ENCODE results near the gene MOXD1. TPM values are rescaled to one million over a fixed set of nuclear protein-coding genes. Genes with fewer than 3 reads are reported as not detected.

Gene MOXD1
- total and polyA plus RNA-seq, 2 of the 8 experiments (the other 6 are each of a cell fraction or from before 2014, with no cell fraction given): 1.6 to 3.5 TPM

DNA sequence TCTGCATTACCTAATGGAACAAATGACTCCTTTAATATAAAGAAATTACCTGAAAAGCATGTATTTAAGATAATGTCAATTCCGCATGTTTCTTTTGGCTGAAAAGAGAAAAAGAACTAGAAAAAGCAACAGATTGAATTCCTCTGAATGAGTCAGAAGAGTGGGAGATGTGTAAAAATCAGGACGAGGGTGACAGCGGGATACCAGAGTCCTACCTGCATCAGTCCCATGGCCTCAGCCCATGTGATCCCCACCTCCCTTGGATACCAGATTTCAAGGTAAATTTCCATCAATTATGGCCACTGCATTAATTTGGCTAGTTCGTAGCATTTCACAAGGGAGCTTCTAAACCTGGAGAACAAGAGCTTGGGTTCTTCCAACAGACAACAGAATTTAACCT is 10.0 kb upstream of the MOXD1 start:
- H2BK20ac ChIP-seq (ENCODE audit: low read length): no peak overlapping the region
- no peak for DNase-seq (ENCODE audit: low read depth in 1 of 2, low spot score in 2 of 2)
- no peak overlapping the region for H3K4me3 ChIP-seq (ENCODE audit: extremely low read depth in 1 of 4, insufficient read depth in 2 of 4, low read depth in 3 of 4, low read length in 4 of 4)
- POLR2A ChIA-PET (ENCODE audit: partially characterized antibody): no interaction called here
- no peak overlapping the region for H4K91ac ChIP-seq (replicated peaks; ENCODE audit: insufficient read length, low read length)
- H2AK5ac ChIP-seq (ENCODE audit: low read depth, low read length): no peak overlapping the region
- H3K9ac ChIP-seq (replicated peaks in 1 of 4; ENCODE audit: extremely low read depth in 1 of 4, low read depth in 3 of 4, low read length in 3 of 4): no peak overlapping the region
- H4K20me1 ChIP-seq (replicated peaks in 1 of 2; ENCODE audit: control insufficient read depth in 1 of 2, insufficient read depth in 2 of 2, low read length in 2 of 2): no peaks in the 10 kb centered on the region
- no peak overlapping the region for H2BK5ac ChIP-seq (ENCODE audit: low read depth, low read length)
- peaks cover 2% of the 10 kb centered on the region; the same call in 1 of the 2 replicates for H3K23me2 ChIP-seq (ENCODE audit: low read depth, low read length)
- no peak overlapping the region for H4K5ac ChIP-seq (ENCODE audit: insufficient read length, low read depth, low read length)
- CTCF ChIA-PET (ENCODE audit: partially characterized antibody): no interaction called here
- H3K4me1 ChIP-seq (replicated peaks in 1 of 4; ENCODE audit: control insufficient read depth in 3 of 4, insufficient read depth in 4 of 4, low read length in 3 of 4): no peaks in the 10 kb centered on the region
- no peak overlapping the region for H3K18ac ChIP-seq (ENCODE audit: extremely low read depth, low read length)
- no peaks in the 10 kb centered on the region for H3K36me3 ChIP-seq (ENCODE audit: control insufficient read depth in 2 of 4, insufficient read depth in 4 of 4, low read length in 3 of 4)
- no peaks in the 10 kb centered on the region for H3K79me2 ChIP-seq (ENCODE audit: control insufficient read depth in 1 of 2, insufficient read depth in 2 of 2, low read length in 2 of 2)
- no peak overlapping the region for H2BK120ac ChIP-seq (replicated peaks; ENCODE audit: low read depth, low read length)
- no peak overlapping the region for H3K4me2 ChIP-seq (ENCODE audit: insufficient read depth in 1 of 2, low read depth in 2 of 2, low read length in 2 of 2)
- H3K27ac ChIP-seq (ENCODE audit: low read depth, low read length): no peak overlapping the region
- no peak overlapping the region for H2AFZ ChIP-seq (ENCODE audit: low read length)
- no peak overlapping the region for H3K23ac ChIP-seq (ENCODE audit: insufficient read length)
- H3K9me3 ChIP-seq (ENCODE audit: insufficient read depth in 2 of 2, low read depth in 1 of 2, low read length in 1 of 2): peaks cover 3 to 4% of the 10 kb centered on the region in 2 experiments; a peak in 1 of 4 replicates
- no peak overlapping the region for H3K56ac ChIP-seq (replicated peaks; ENCODE audit: insufficient read length, low read depth, low read length)
- H2BK15ac ChIP-seq (ENCODE audit: low read length): no peak overlapping the region
- no peak for FAIRE-seq
- no peaks in the 10 kb centered on the region for H3K79me1 ChIP-seq (ENCODE audit: low read depth, low read length)
- H4K8ac ChIP-seq (ENCODE audit: extremely low read depth, insufficient read depth, low read length): no peak overlapping the region
- no peaks in the 10 kb centered on the region for H3K27me3 ChIP-seq (replicated peaks in 1 of 4; ENCODE audit: control insufficient read depth in 3 of 4, extremely low read depth in 1 of 4, insufficient read depth in 3 of 4, low read length in 3 of 4)
- no peak overlapping the region for H2BK12ac ChIP-seq (ENCODE audit: low read depth, low read length)
- no peak overlapping the region for H3K14ac ChIP-seq (ENCODE audit: insufficient read length)
- 88% methylated on average over 4 of the region's 4 CpGs; no CpG with 5 or more reads in 1 of the 2 experiments for WGBS, 2 experiments (ENCODE audit: extremely low coverage in 1 of 2, insufficient coverage in 1 of 2, insufficient read length in 1 of 2, insufficient replicate concordance in 2 of 2, low coverage in 1 of 2, low lambda C conversion rate in 2 of 2, missing lambda C conversion rate in 1 of 2)
- H3K4ac ChIP-seq (replicated peaks; ENCODE audit: insufficient read length, low read depth, low read length): no peak overlapping the region
- TF ChIP-seq, protein P1, sequence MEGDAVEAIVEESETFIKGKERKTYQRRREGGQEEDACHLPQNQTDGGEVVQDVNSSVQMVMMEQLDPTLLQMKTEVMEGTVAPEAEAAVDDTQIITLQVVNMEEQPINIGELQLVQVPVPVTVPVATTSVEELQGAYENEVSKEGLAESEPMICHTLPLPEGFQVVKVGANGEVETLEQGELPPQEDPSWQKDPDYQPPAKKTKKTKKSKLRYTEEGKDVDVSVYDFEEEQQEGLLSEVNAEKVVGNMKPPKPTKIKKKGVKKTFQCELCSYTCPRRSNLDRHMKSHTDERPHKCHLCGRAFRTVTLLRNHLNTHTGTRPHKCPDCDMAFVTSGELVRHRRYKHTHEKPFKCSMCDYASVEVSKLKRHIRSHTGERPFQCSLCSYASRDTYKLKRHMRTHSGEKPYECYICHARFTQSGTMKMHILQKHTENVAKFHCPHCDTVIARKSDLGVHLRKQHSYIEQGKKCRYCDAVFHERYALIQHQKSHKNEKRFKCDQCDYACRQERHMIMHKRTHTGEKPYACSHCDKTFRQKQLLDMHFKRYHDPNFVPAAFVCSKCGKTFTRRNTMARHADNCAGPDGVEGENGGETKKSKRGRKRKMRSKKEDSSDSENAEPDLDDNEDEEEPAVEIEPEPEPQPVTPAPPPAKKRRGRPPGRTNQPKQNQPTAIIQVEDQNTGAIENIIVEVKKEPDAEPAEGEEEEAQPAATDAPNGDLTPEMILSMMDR (IDR thresholded peaks at IDR 0.05; ENCODE audit: control extremely low read depth in 1 of 3, insufficient read depth in 1 of 3, low read depth in 1 of 3, low read length in 3 of 3): no peak
- TF ChIP-seq KDM5A (IDR thresholded peaks at IDR 0.05; ENCODE audit: low read length) (no peak), KDM4A (IDR thresholded peaks at IDR 0.05; ENCODE audit: low read depth, low read length, severe bottlenecking) (no peak), MAFK (IDR thresholded peaks at IDR 0.05; ENCODE audit: low read depth, low read length) (no peak), POU5F1 (IDR thresholded peaks at IDR 0.05; ENCODE audit: low read depth, low read length) (no peak), CBX8 (IDR thresholded peaks at IDR 0.05; ENCODE audit: borderline replicate concordance, low read depth, low read length) (no peak), CHD2 (IDR thresholded peaks at IDR 0.05; ENCODE audit: low read length) (no peak), RXRA (IDR thresholded peaks at IDR 0.05; ENCODE audit: insufficient read depth, low read depth, low read length) (no peak), CBX5 (IDR thresholded peaks at IDR 0.05; ENCODE audit: low read depth, low read length) (no peak), GABPA (IDR thresholded peaks at IDR 0.05; ENCODE audit: borderline replicate concordance, insufficient read depth, low read length) (no peak), SIN3A (conservative IDR thresholded peaks at IDR 0.05 in 1 of 2, IDR thresholded peaks at IDR 0.05 in 1 of 2; ENCODE audit: low read depth in 1 of 2, low read length in 2 of 2) (no peak), POLR2A (IDR thresholded peaks at IDR 0.05; ENCODE audit: control extremely low read depth in 1 of 2, low read depth in 2 of 2, low read length in 2 of 2) (no peak)
